Hematopoietic multipotent progenitor cell treated with erythropoietin and hydrocortisone succinate and interleukin-3 and kit ligand, for 17 days (in vitro differentiated cells): Measurements from ENCODE around the gene NEXMIF.
"Not testable (repeated sequence)": the region's sequence is repeated elsewhere in the genome, so short reads cannot be mapped to it uniquely, and the experiment has no call there.

Source experiments
- DNase-seq: peaks from one replicate; pipeline ENCODE4 v3.0.0-alpha.2; 2015; ENCODE audit warnings: low spot score

NEXMIF gene

DNA sequence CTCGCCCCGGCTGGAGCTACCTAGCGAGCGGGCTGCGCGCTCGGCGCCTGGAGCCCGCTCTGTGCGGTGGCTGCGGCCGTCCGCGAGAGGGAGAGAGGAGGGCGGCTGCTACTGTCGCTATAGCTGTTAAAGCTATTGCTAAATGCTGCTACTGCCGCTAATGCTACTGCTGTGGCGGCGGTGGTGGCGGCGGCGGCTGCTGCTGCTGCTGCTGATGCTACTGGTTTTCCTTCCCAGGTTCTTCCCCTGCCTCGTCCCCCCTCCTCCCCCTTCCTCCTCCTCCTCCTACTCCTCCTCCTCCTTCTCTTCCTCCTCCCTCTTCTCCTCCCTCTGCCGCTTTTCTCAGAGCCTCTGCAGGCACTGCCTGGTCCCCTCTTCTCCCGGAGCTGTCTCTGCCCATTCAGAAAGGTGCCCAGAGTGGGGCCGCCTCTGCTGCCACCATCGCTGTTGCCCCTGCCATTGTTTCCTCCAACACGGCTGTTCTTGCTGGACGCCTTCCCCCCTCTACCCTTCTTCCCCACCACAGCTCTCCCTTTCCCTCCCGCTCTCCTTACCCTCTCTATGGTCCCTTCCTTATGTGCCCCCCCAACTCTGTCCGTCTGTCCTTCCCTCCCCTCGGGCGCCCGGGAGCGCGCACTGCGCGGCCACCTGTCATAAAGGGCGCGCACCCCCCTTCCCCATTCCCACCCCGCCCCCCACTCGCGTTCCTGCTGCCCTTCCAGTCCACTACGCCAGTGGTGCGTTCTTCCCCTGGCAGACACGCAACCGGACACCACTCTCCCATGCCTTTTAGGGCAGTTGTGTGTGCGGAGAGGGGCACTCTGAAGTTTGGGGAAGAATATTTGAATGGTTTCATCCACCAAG, at the start of gene NEXMIF:
Gene NEXMIF (minus strand): TSS at position 228 of the 864 bp plus-strand sequence.
- DNase-seq, result no peak

DNA sequence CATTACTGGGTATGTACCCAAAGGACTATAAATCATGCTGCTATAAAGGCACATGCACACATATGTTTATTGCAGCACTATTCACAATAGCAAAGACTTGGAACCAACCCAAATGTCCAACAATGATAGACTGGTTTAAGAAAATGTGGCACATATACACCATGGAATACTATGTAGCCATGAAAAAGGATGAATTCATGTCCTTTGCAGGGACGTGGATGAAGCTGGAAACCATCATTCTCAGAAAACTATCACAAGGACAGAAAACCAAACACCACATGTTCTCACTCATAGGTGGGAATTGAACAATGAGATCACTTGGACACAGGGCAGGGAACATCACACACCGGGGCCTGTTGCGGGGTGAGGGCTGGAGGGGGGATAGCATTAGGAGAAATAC, 36.7 kb upstream of the NEXMIF start:
- DNase-seq, result not testable (repeated sequence)

DNA sequence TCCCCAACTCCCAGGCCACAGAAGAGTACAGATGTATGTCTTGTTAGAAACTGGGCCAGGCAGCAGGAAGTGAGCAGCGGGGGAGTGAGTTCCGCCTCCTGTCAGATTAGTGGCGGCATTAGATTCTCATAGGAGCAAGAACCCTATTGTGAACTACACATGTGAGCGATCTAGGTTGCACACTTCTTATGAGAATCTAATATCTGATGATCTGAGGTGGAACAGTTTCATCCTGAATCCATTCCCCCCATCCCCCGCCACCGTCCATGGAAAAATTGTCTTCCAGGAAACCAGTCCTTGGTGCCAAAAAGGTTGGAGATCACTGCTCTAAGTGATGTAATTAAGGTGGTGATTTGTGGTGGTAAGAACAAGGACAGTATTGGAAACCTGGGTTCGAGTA, 24.5 kb upstream of the NEXMIF start:
- no peak for DNase-seq

DNA sequence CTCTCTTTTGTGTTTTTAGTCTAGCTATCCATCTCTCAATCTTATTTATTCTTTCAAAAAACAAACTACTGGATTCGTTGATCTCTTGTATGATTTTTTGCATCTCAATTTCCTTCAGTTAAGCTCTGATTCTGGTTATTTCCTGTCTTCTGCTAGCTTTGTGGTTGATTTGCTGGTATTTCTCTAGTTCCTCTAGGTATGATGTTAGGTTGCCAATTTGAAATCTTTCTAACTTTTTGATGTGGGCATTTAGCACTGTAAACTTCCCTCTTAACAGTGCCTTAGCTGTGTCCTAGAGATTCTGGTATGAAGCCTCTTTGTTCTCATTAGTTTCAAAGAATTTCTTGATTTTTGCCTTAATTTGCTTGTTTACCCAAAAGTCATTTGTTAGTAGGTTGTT, 15.2 kb upstream of the NEXMIF start:
- DNase-seq, result no peak

DNA sequence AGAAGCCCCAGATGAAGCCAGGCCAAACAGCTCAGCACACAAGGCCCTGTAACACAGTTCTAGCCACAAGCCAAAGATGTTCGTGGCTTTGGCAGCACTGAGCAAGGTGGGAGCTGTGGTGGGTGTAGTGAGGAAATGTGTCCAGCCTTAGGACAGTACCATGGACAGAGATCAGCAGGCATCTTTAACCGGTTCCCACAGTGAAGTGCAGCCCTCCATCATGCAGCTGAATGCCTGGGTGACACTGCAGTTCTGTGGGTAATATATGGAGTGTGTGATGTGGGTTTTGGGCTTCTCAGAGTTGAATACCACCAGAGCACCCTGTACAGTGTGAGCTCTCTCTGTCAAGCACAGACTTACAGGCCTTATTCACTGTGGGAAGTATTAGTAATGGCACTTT, 6.0 kb upstream of the NEXMIF start:
- no peak for DNase-seq

DNA sequence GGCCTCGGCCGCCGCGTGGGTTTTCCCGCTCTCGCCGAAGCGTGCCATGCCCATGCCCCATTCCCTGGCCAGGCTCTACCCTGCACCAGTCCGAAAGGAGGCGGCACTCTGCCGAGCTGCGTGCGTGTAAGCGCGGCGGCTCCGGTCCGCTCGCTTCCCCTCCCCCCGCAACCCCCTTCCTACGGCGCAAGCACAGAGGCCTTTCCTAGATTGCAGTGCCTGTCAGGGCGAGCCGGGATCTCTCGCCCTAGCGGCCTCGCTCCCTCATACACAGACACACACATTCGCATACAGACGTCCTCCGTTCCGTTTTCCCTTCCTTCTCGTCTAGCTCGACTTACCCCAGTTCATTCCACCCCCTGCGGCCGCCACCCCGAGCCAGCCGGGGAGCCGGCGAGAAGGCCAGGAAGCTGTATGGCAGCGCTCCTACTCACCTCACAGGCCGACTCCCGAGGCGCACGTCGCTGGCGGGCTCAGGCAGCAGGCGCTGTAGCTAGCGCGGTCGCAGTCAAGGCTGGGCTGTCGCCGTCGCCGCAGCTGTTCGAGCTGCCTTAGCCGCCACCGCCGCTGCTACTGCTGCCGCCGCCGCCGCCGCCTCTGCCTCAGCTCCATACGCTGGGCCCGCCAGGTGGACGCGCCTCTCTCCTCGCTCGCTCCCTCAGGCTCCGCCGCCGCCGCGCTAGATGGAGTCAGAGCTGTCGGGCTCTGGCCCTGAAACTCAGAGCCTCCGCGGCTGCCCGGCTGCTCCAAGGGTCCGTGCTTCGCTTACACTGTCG, 615 bp downstream of the NEXMIF start:
- DNase-seq, result no peak

DNA sequence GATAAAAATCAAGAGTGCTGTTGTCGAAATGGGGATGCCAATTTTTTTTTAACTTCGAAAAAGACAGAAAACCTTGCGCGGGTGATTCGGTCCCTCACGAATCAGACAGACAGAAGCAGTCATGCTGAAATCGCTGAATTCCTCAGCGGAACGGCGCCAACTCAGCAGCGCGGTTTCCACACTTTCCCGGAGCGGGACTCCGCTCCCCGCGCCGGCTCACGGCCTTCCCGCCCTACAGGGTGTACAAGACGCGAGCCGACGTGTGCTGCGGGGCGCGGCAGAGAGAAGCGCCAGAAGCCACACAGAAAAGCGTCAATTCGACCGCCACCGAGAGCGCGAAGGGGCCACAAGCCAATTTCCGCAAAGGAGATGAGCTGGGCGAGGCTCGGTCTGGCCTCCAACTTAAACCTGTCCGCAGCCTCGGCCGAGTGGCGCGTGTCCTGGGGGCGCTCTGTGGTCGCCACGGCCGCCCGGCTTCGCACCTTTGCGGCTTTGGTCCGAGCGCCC, 1.3 kb downstream of the NEXMIF start:
- no peak for DNase-seq

DNA sequence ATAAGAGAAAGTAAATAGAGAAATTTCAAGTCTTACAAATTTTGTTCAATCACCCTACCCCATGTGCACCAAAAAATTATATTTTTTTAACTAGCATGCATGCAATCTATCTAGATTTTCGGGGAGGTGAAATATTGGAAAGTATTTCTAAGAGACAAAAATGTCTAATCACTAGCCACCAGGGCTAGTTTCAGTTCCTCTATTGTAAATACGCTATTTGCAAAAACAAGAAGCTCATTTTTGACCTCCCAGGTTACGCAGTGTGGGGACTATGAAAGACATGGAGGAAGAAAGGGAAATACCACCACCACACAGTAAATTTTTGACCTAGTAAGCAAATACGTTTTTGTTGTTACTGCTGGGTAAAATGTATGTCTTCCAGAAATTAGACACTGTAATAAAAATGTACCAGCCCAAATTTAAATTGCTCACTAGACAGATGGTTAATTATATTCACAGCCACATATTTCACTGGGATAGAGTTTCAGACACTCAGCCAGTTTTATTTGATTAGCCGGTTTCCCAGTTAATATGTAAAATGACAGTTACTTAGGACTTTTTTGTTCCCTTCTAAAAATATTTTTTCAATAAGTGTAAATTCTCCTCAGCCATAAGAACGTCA, 2.2 kb downstream of the NEXMIF start:
- no peak for DNase-seq

DNA sequence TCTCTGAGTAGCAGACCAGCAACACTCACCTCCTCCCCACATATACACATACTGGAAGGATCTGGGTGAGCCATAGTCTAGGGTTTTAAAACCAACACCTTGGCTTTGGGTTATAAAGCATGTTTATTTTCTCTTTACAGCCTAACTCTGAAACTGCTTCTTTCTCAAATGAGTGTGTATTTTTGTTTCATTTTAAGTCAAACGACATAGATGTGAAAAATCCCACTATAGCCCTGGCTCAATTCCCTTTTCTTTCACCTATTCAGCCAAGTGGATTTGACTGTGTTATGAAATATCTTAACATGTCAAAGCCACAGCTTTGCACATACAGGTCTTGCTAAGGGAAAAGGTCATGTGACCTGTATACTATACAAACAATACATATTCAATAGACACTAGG, 13.8 kb downstream of the NEXMIF start:
- DNase-seq, result no peak

DNA sequence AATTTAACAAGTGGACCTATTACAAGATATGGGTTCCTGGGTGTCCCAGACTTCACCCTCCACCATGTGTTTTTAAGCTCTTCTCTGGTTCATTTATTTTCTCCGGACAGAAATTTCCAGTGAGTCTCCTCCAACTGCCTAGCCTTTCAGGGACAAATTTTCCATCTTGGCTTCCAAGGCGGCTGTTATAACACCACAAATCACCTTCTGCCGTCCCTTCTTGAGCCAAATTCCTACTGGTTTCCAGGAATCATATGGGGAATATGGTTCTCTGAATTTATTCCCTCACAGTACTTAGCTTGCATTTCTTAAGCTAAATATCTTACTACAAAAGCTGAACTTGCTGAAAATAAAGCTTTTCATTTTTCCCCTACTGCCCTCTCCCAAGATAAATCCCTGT, 18.8 kb downstream of the NEXMIF start:
- no peak for DNase-seq

DNA sequence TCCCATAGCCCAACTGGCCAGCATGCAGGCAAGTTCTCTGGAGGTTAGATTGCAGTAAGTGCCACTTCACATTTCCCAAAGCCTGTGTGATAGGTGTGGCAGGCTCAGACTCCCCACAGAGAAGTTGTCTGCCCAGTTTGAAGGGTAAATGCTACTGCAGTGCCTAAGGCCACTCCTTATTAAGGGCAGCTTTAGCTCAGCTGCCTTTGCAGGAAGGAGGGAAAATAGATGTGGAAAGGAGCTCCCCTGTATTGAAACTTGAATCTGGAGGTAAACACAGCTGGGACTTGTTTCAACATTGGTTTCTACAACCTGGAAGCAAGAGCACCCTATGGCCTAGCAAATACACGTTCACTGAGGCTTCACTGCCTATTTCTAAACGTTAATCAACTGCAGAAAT, 22.4 kb downstream of the NEXMIF start:
- DNase-seq, result no peak

DNA sequence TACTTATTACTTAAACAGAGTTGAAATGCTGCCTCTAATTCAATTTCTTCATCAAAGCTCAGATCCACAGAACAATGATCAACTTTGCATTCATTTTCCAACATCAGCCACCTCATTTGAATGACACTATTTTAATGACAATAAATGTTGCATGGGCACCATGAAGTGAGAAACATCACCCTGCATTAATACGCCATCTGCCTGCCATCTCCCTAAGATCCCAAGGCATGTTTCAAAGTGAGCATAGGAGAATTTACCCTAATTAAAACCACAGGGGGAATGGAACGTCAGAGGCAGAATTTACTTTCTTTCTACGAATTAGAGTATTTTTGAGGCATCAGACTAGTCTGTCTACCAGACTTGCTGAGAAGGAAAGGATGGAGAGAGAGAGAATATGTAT, 32.7 kb downstream of the NEXMIF start:
- no peak for DNase-seq

DNA sequence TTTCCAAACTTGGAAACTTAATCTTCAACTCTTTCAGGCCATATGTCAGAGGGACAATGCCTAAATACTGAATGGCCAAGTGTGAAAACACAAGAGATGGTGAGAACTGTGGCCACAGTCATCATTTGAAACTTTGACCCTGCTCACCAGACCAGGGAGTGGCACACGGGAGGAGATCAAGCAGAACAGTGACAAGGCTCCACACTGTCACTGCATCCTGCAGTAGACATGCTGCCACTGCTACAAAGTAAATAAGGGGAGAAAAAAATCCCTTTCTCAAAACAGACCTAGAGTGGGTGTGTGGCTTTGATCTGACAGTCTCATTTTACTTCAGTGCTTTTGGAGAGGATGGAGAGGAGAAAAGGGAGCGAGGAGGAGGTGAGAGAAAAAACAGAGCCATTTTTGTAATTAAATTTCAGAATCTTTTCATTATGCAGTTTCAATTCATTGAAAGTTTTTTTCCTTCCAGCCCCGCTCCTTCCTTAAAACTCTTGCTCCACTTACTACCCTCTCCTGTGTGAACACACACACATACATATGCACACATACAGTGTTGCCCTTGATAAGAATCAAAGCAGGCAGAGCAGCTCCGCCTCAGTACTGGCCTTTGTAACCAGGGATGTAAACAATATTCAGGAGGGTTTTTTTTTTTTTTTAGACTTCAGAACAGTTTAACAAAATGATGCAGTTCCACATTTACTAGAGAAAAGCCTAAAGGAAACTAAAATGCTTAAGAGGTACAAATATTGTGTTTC, 34.4 kb downstream of the NEXMIF start:
- DNase-seq, result no peak

DNA sequence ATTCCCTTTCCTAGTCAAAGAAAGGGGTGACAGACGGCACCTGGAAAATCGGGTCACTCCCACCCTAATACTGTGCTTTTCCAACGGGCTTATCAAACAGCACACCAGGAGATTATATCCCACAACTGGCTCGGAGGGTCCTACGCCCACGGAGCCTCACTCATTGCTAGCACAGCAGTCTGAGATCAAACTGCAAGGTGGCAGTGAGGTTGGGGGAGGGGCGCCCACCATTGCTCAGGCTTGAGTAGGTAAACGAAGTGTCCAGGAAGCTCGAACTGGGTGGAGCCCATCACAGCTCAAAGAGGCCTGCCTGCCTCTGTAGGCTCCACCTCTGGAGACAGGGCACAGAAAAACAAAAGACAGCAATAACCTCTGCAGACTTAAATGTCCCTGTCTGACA, 42.9 kb downstream of the NEXMIF start:
- not testable (repeated sequence) for DNase-seq

DNA sequence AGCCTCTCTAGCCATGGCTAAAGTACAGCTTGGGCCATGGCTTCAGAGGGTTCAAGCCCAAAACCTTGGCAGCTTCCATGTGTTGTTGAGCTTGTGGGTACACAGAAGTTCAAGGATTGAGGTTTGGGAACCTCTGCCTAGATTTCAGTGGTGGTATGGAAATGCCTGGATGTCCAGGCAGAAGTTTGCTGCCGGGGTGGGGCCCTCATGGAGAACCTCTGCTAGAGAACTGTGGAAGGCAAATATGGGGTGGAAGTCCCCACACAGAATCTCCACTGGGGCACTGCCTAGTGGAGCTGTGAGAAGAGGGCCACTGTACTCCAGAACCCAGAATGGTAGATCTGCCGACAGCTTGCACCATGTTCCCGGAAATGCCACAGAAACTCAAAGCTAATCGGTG, 59.5 kb downstream of the NEXMIF start:
- DNase-seq, result no peak

DNA sequence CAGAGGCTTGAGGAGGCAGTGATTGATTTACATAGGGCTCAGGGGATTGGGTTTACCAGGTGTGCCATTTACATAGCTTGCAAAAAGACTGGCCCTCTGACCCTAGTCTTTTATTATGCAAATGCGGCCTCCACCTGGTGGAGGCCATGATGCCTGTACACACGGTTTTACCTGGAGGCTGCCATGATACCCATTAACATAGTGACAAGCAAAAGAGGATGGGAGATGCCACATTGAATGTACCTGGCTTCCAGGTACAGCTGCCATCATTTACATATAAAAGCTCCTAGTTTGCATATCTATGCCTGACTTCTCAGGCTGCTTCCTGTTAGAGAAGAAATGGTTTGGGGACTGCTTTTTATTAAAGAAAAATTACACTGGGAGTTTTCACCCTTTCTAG, 72.0 kb downstream of the NEXMIF start:
- DNase-seq, result no peak

DNA sequence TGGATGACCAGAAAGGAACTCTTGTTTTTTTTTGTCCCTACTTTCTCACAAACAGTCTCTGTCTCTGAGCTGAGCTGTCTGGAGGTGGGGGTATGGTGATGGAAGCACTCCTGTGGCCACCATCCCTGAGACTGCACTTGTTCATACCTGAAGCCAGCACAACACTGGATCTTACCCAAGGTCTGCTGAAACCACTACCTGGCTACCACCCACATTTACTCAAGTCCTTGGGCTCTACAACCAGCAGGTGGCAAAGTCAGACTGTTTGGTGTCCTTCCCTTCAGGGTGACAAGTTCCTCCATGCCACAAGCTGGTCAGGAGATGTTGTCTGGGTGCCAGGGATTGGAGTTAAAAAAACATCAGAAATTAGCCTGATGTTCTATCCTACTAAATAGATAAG, 89.7 kb downstream of the NEXMIF start:
- DNase-seq, result no peak

DNA sequence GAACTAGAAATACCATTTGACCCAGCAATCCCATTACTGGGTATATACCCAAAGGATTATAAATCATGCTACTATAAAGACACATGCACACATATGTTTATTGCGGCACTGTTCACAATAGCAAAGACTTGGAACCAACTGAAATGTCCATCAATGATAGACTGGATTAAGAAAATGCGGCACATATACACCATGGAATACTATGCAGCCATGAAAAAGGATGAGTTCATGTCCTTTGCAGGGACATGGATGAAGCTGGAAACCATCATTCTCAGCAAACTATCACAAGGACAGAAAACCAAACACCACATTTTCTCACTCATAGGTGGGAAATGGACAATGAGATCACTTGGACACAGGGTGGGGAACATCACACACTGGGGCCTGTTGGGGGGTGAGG, 105.5 kb downstream of the NEXMIF start:
- DNase-seq, result not testable (repeated sequence)

DNA sequence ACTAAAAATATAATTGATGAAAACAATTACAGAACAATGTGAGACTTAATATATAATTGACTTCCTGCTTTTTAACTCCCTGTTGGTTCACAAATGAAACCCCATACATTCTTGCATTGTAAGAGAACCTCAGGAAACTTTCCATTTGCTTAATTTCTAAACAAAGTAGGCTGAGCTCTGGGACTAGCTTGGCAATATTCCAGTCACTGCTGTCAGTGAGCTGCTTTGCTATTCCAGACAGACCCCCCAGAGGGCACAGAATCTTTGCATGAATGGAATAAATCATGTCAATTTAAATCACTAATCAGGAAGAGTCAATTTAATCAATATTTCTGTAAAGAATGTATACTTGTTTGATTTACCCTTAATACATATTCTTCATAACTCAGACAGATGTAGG, 110.6 kb downstream of the NEXMIF start:
- DNase-seq, result no peak

DNA sequence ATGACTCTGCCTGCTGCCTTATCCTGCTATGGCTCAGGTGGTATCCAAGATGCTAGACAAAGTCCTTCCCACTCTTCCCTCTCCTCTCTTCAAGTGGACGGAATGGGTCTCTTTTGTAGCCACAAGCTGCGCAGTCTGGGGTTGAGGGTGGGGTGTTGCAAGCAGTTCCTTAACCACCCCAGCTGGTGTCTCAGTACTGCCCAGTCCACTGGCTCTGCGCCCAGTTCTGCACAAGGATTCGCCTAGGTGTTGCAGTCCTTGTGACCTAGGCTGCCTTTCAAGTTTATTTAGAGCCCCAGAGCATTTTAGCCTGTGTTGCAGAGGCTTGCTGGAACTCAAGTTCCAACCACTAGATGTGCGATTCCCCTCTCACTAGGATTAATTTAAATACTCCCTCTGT, 120.7 kb downstream of the NEXMIF start:
- DNase-seq, result no peak

DNA sequence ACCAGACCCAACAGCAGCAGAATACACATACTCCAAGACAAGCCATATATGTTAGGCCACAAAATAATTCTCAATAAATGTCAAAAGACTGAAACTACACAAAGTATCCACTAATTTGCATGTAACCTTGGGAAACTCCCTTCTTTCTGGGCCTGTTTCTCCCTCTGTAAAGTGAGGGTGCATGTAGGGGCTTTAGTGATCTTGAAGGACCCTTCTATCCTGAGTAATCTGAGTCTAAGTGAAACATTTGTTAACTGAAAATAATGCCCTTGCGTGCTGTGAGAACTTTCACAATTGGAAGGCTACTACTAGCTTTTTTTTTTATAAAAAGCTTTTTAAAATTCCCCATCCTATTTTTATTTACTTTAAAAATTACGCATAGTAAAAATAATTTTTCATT, 125.2 kb downstream of the NEXMIF start:
- DNase-seq, result no peak

DNA sequence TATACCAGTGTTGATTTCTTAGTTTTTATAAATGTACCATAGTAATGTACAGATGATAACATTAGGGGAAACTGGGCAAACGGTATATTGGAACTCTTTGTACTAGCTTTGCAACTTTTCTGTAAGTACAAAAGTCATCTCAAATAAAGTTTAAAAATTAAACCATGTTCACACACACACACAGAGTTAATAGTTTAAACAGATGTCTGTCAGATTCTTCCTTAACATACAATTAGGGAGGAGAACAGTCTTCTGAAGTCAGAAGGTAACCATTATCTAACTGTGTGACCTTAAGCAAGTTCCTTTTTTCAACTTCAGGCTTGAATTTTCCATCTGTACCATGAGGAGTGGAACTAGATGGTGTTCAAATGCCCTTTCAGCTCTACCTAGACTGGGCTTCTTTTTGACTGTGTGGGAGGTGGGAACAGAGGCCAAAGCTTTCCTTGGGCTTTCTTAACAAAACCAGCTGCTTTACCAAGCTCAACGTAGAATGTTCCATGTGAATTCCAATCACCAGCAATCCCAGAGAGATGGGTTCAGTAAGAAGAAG, 127.8 kb downstream of the NEXMIF start:
- no peak for DNase-seq
